Measurements from ENCODE around the gene STAT3.
A peak's percentile ranks its signal among the peaks of the same experiment; 100 is the strongest.
"Not testable (repeated sequence)": the region's sequence is repeated elsewhere in the genome, so short reads cannot be mapped to it uniquely, and the experiment has no call there.

STAT3 gene

DNA sequence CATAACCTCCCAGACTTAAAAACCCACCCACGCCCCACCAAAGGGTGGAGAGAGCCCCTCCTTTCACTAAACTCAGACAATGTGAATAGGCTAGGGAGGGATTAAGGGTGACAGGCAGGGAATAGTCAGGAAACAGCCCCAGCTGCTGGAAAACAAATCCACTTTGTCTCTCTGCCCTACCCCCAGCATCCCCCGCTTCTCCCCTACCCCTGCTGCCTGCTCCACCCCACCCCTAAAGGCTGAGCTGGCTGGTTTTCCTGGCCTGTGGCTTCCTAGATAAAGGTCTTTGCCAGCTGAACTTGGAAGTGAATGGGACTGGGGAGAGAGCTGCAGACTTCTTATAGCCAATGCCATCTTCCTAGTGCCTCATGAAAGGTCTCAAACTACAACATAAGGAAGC lies 19.8 kb upstream of the STAT3 start:
- DNase-seq: no peak

DNA sequence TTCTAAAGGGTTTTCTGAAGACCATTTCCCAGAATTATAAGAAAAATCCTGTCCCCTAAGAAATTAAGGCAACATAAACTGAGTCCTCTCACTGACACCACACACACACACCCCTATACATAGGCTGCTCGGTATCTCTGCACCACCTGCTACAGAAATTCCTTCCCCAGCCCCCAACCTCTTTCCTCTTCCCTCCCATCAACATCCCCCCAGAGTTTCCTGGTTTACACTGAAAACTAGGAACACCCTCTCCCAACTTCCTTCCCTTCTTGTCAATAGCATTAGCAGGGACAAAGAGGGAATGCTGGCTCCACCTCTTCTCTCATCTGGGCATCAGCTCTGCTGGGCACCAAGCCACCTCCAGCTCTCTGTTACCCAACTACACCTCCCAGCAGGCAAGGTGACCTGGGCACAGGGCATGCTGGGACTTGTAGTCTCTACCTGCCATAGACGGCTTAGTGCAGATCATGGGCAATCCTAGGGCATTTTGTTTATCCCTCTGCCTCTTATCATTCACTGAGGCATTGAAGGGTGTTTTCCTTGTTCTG lies 19.1 kb upstream of the STAT3 start:
- DNase-seq: peak; percentile 44

DNA sequence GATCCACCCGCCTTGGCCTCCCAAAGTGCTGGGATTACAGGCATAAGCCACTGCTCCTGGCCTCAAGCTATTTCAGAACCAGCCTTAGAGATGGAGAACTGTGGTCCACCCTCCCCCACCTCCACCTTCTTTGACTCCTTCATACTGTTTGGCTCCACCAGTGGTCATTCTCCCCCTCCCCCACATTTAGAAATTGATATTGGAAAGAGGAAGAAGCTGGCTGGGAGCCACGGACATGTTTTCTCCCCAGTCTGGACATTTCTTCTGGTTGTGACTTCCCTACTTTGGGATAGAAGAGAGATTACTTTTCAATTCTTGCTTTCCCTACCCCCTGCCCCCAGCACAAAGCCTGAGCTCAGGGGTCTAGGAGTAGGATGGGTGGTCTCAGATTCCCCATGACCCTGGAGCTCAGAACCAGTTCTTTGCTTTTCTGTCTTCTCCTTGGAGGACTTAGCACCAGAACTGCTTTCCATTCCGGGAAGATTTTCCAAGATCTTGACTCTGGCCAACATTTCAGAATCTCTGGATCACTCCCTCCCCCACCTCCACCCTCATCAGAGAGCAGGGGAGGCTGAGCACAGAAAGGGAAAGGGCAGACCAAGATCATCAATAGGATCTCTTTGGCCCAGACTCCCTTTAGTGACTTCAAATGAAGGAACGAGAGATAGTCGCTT lies 18.5 kb upstream of the STAT3 start:
- DNase-seq: no peak

GRCh38 chr17:42405963-42406495 lies 17.8 kb upstream of the STAT3 start:
- peak; percentile 65 for DNase-seq

GRCh38 chr17:42405076-42405475 lies 16.8 kb upstream of the STAT3 start:
- no peak for DNase-seq

- no peak for DNase-seq
Measured at GRCh38 chr17:42404326-42405055, 16.2 kb upstream of the STAT3 start.

DNA sequence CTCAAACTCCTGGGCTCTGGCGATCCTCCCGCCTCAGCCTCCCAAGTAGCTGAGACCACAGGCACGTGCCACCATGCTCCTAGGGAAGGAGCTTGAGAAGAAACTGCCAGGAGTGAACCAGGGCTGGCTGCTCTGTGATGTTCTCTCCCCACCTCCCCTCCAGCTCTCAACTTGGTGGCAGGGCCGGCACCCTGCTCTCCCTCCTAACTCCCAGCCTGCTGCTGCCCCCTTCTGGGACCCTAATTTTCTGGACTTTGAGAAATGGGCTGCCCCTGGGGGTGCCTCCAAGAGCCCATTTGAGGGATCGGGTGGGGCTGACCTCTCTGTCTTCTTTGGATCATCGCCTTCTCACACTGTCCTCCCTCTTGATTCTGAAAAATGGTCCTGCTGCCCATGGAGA lies 14.9 kb upstream of the STAT3 start:
- DNase-seq: no peak

DNA sequence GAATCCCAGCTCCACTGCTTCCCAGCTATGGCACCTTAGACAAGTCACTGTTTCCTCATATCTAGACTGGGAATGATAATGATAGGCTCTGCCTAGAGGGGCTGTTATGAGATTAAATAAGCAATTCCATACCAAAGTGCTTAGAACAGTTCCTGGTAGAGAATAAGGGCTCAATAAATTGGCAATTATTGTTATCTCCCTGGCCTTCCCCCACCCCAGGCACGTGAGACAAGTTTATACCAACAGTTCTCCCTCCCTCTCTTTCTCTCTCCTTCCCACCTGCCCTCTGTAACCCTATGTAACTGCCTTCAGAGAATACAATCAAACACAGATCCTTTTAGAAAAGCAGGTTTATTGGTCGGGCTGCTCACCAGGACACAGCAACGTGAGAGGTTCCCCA lies 13.9 kb upstream of the STAT3 start:
- DNase-seq: no peak

DNA sequence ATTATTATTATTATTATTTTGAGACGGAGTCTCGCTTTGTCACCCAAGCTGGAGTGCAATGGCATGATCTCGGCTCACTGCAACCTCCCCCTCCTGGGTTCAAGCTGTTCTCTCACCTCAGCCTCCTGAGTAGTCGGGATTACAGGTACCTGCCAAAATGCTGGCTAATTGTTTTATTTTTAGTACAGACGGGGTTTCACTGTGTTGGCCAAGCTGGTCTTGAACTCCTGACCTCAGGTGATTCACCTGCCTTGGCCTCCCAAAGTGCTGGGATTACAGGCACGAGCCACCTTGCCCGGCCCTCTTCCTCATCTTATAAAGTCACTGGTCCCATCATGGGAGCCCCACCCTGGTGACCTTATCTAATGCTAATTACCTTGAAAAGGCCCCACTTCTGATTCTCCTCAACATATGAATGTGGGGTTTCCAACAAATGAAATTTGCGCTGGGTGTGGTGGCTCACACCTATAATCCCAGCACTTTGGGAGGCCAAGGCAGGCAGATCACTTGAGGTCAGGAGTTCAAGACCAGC lies 12.7 kb upstream of the STAT3 start:
- not testable (repeated sequence) for DNase-seq

GRCh38 chr17:42399948-42400843 lies 12.0 kb upstream of the STAT3 start:
- no peak for DNase-seq

GRCh38 chr17:42399121-42399520 lies 10.9 kb upstream of the STAT3 start:
- no peak for DNase-seq

- not testable (repeated sequence) for DNase-seq
Measured at GRCh38 chr17:42395601-42396000, 7.4 kb upstream of the STAT3 start.

GRCh38 chr17:42394838-42395237 lies 6.6 kb upstream of the STAT3 start:
- DNase-seq: no peak

DNA sequence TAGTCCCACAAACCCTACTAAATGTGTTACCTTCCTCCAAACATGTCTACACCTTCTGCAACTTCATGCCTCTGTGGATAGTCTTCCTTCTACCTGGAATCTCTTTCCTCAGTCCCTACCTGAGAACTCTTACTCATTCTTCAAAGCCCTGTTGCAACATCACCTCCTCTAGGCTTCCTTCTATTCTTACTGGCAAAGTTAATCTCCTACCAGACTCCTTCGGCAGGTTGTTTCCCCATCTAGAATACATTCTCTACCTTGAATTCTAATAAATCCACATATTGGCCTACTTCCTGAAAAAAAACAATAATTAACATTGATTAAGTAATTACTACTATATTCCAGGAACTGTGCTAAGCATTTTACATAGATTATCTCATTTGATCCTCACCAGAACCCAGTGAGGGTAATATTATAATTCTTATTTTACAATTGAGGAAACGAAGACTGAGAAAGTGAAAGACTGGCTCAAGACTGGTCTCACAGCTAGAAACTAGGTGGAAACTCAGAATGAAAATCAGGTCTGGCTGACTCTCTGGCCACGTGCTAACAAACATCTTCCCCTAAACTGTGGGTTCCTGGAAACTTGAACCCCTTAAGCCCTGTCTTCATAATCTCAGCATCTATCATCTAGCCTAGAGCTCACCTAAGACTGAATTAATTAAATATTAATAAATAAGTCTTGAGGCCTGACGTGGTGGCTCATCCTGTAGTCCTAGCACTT lies 4.6 kb upstream of the STAT3 start:
- no peak for DNase-seq

DNA sequence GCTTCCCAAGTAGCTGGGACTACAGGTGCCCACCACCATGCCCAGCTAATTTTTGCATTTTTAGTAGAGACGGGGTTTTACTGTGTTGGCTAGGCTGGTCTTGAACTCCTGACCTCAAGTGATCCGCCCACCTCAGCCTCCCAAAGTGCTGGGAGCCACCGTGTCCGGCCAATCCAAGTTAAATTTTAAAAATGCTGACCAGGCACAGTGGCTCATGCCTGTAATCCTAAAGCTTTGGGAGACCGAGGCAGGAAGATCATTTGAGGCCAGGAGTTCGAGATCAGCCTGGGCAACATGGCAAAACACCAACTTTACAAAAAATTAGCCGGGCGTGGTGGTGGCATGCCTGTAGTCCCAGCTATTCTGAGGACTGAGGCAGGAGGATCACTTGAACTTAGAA lies 3.2 kb upstream of the STAT3 start:
- DNase-seq: not testable (repeated sequence)

- DNase-seq: no peak
Measured at GRCh38 chr17:42389899-42390298, 1.7 kb upstream of the STAT3 start.

DNA sequence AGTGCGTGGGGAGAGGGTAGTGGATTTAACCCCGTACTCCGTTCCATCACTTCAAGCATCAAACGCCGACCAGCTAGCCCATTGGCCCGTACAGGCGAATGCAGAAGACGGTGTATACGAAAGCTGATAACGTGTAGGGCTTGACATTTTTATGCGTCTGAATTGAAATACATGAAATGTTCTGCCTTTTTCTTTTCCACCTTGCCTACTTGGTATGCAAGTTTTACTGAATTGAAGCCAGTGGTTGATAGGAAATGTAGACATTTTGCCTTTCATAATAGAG lies 834 bp upstream of the STAT3 start:
- DNase-seq: no peak

DNA sequence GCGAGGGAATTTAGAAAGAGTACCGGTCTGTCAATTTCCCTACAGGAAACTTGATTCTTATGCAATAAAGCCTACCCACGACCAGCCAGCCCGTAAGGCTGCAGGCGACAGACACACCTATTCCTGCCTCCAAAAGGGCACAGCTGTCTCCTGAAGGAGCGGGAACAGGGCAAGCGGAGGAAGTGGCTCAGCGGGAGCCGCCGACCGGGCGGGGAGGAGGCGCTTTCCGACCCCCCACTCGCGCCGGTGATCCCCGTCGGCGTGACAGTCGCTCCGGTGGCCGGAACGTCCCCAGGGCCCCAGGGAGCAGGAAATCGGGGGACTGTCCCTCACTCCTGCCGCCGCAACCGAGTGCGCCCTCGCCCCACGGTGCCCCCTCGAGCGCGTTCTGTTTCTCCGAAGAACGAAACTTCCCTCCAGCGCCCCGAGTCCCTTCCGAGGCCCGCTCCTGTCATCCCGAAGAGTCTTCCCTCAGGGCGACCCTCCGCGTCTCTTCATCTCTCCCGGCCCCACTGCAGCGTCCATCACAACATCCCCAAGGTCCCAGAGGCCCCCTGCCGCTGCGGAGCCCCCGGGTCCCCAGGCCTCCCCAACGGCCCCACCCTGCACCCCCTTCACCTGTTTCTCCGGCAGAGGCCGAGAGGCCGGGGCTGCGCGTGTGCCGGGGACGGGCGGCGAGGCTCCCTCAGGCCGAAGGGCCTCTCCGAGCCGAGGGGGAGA lies 421 bp downstream of the STAT3 start:
- no peak for DNase-seq

DNA sequence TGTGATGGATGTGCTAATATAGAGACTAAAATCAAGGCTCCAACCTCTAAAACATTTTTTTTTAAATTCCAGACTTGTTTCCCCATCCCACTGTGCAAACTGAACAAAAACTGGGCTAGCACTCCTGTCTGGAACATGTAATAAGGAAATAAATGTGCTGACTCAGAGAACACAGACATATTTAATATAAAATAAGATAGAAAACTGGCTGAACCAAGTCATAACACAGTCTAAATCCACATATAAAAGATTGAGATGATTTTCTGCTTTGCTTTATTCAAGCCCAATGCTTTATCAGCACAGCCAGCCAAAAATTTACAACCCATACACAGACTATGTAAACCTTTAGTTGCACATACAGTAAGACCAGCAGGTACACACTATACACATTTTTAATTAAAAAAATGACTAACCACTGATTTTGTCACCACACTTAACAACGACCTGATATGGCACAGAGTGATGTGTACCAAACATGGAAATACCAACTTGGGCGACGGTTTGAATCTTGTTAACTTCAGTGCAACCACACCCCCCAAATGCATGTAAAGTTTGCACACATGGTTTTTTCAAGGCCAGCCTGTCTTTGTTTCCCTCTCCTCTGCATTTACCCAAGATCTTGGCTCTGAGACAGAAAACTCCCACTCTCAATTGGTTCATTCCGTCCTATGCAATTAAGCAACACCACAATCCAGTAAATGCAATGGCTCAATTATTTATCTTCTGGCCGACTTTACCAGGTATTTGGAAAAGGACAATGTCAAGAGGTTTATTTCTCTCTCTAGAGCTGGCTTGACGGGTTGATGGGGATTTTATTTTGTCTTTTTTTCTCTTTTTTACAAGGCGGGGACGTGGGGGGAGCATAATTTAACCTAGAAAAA lies 1.2 kb downstream of the STAT3 start:
- DNase-seq: peak; percentile 34

DNA sequence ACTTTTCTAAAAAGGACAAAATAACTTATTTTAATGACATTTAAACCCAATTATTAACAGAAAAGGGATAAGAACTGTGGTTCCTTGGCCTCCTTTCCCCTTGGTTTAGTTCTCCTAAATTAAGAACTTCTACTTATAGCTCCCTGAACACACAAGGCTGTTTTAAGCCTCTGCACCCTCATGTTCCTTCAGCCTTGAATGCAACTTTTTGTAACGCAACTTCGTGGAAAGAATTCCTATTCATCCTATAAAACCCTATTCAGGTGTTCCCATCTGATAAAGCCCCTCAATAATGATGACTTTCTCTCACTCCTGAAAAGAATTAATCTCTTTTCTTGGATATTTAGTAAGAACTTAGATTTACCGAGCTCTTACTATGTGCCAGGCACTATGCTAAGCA lies 6.3 kb downstream of the STAT3 start:
- DNase-seq: no peak

Measured in fibroblast of skin of scalp (primary cell).